Motor neuron (in vitro differentiated cells): Measurements from ENCODE around the gene PREX1. TPM values are rescaled to one million over a fixed set of nuclear protein-coding genes. Genes with fewer than 3 reads are reported as not detected.

Source experiments
- ATAC-seq, 8 experiments: fragments of 200-7000 bp; cut with Tn5 transposase; replicated peaks in 6 of 8; 2 replicates each; pipeline ENCODE4 v1.8.0; 2021; ENCODE audit warnings: mild to moderate bottlenecking in 8 of 8, moderate library complexity in 8 of 8
- H3K27ac ChIP-seq, 2 donors: fragments of 250-450 bp; sonication (Bioruptor Pico); 2 replicates each; pipeline ENCODE4 v1.9.0; 2021; ENCODE audit warnings: antibody characterized with exemption in 2 of 2, mild to moderate bottlenecking in 2 of 2, moderate library complexity in 1 of 2
- H3K4me1 ChIP-seq, 2 donors: fragments of 250-450 bp; sonication (Bioruptor Pico); replicated peaks in 1 of 2; 2 replicates each; pipeline ENCODE4 v1.6.1; 2021; ENCODE audit warnings: antibody characterized with exemption in 2 of 2, mild to moderate bottlenecking in 2 of 2, moderate library complexity in 1 of 2
- H3K4me3 ChIP-seq, 5 donors: fragments of 250-450 bp; sonication (Bioruptor Pico); 2 replicates each; pipeline ENCODE4 v1.9.0; 2021; ENCODE audit warnings: antibody characterized with exemption in 5 of 5, mild to moderate bottlenecking in 5 of 5, moderate library complexity in 4 of 5
- WGBS, 10 experiments: fragments of 450-650 bp; shearing (Covaris generic); methylation state at CpG; one replicate each; pipeline ENCODE4 v1.0.0; 2022; 5-methylcytosine and 5-hydroxymethylcytosine counted together
- in situ Hi-C, 9 experiments: fragments of 400-800 bp; cut with MboI; loops; one replicate each; pipeline ENCODE4 v1.15.0; 2021; ENCODE audit warnings: low sequenced_read_pairs in 9 of 9, low pct_unique_long_range_greater_than_20kb in 2 of 9; ENCODE audit not compliant: unreplicated experiment in 9 of 9
- total RNA-seq, 8 experiments: library from RNA; unstranded; fragments of 300-600 nt; gene quantifications; 2 replicates each; pipeline versions ENCODE4 v1.2.3 to v1.2.4, GENCODE V29; 2022

Gene PREX1
- total RNA-seq, 8 experiments from 2014 or later, result 10.1 to 54.9 (median 27.0) TPM

GRCh38 chr20:48612335-48612734 is 215.5 kb downstream of the PREX1 start:
- in situ Hi-C loops, result loop anchor here (10.0 to 25.0 kb wide), 10 partner anchors 300 to 950 kb away; partner anchors contain the start of gene SULF2 (in 7 of the 9)
- no peak for ATAC-seq
- Histone ChIP-seq H3K4me3 (no peak overlapping the region), H3K27ac (no peak overlapping the region), H3K4me1 (peaks cover 19 to 23% of the 10 kb centered on the region in 2 donors)
- 0 to 76% (median 60%) methylated on average over 1 to 5 of the region's 6 CpGs; no CpG with 5 or more reads in 2 of the 10 experiments for WGBS, 10 experiments

DNA sequence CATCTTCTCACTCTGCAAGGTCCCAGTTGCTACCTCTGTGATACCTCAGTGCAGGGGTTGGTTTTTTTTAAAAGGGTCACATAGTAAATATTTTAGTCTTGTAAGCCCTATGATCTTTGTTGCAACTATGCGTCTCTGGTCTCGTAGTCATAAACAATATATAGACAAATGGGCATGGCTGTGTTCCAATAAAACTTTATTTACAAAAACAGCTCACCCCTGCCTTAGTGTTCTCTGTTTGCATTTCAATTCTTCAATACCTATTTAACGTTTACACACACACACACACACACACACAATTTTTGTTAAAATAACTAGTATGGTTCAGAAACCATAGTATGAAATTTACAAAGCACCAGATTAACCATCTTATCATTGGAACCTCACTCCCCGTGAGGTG is 216.8 kb downstream of the PREX1 start:
- in situ Hi-C loops, result loop anchor here (10.0 to 25.0 kb wide), 10 partner anchors 299 to 949 kb away; partner anchors contain the start of gene SULF2 (in 7 of the 9)
- no peak overlapping the region for H3K4me3 ChIP-seq
- H3K4me1 ChIP-seq, result peaks cover 32 to 34% of the 10 kb centered on the region in 2 donors
- H3K27ac ChIP-seq, result no peak overlapping the region
- ATAC-seq, result no peak
- WGBS, 10 experiments, result 19 to 100% (median 88%) methylated on average over 2 to 4 of the region's 4 CpGs; no CpG with 5 or more reads in 1 of the 10 experiments

DNA sequence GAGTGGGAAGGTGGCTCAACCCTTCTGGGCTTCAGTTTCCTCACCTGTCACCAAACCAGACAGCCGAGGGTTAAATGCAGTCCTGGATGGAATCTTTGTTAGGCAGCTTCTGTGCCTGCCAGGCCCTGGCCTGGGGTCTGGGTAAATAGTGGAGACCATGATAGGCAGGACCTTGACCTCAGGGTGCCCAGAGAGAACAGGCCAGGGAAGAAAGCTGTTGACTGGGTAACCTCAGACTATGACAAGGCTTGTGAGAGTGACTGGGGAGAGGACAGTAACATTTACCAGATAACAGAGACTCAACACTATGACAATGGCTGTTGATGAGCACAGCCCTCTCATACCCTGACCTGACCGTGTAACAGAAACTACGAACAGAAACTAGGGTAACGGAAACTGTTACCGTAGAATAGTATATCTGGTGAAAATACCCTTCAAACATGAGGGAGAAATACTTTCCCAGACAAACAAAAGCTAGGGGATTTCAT is 218.3 kb downstream of the PREX1 start:
- no peak overlapping the region for H3K4me3 ChIP-seq
- ATAC-seq, result peak in 1 of 8 experiments; percentile 15
- peaks cover 32 to 34% of the 10 kb centered on the region in 2 donors for H3K4me1 ChIP-seq
- H3K27ac ChIP-seq, result no peak overlapping the region
- 59 to 100% (median 81%) methylated on average over 1 to 5 of the region's 5 CpGs; no CpG with 5 or more reads in 1 of the 10 experiments for WGBS, 10 experiments
- in situ Hi-C loops, result loop anchor here in 8 of 9 experiments (25.0 kb wide), 8 partner anchors 297 to 947 kb away; partner anchors contain the start of gene SULF2 (in 6 of the 8)

DNA sequence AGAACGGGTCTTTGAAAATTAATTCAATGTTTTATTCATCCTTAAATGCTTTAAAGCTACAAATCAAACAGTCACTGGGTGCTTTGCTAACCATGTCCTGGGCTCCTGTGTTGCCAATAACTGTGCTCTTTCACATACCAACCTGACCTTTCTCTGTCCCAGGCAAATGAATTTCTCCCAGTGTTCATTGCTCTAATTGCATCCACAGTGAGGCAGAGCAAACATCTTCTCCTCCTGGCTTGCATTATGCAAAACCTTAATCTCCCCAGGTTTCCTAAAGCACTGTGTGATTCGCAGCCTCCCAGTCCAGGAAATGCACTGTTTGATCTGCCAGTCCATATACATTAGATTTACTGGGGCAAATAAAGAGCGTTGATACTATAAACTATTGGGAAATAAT is 219.0 kb downstream of the PREX1 start:
- peaks cover 32 to 34% of the 10 kb centered on the region in 2 donors for H3K4me1 ChIP-seq
- no peak overlapping the region for H3K4me3 ChIP-seq
- WGBS, 10 experiments, result 13 to 80% (median 50%) methylated on average over 1 to 3 of the region's 3 CpGs; no CpG with 5 or more reads in 1 of the 10 experiments
- in situ Hi-C loops, result loop anchor here in 8 of 9 experiments (25.0 kb wide), 8 partner anchors 296 to 946 kb away; partner anchors contain the start of gene SULF2 (in 6 of the 8)
- no peak overlapping the region for H3K27ac ChIP-seq
- peak; percentile 56 to 97 (median 72) for ATAC-seq

DNA sequence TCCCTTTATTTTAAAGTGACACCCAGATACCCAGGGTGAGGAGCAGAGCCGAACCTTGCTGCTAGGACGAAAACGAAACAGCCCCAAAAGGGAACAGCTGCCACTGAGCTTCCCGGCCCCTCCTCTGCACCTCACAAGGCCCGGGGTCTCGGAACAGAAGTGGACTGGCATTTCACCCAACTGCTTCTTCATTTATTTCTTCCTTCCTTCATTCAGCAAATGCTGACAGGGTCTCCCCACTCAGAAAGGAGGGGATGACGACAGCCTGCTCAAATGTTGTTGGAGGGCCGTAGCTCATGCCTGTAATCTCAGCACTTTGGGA is 220.3 kb downstream of the PREX1 start:
- 49 to 100% (median 88%) methylated on average over 1 to 6 of the region's 8 CpGs; no CpG with 5 or more reads in 6 of the 10 experiments for WGBS, 10 experiments
- in situ Hi-C loops, result loop anchor here in 8 of 9 experiments (25.0 kb wide), 8 partner anchors 295 to 945 kb away; partner anchors contain the start of gene SULF2 (in 6 of the 8)
- Histone ChIP-seq H3K27ac (no peak overlapping the region), H3K4me1 (peaks cover 32 to 34% of the 10 kb centered on the region in 2 donors), H3K4me3 (no peak overlapping the region)
- ATAC-seq, result no peak

- no peak overlapping the region for H3K27ac ChIP-seq
- peak in 5 of 8 experiments; percentile 12 to 62 (median 28) for ATAC-seq
- no peak overlapping the region for H3K4me3 ChIP-seq
- in situ Hi-C loops, result loop anchor here in 8 of 9 experiments (25.0 kb wide), 8 partner anchors 295 to 945 kb away; partner anchors contain the start of gene SULF2 (in 6 of the 8)
- WGBS, 10 experiments, result 57 to 92% (median 83%) methylated on average over 2 to 6 of the region's 12 CpGs; no CpG with 5 or more reads in 6 of the 10 experiments
- H3K4me1 ChIP-seq, result peaks cover 32 to 34% of the 10 kb centered on the region in 2 donors
Measured at GRCh38 chr20:48606841-48607543, 220.8 kb downstream of the PREX1 start.

GRCh38 chr20:48606172-48606840 is 221.5 kb downstream of the PREX1 start:
- Histone ChIP-seq H3K4me1 (peaks cover 32 to 34% of the 10 kb centered on the region in 2 donors), H3K27ac (no peak overlapping the region), H3K4me3 (no peak overlapping the region)
- 0 to 10% methylated on average over 1 to 2 of the region's 14 CpGs; no CpG with 5 or more reads in 8 of the 10 experiments for WGBS, 10 experiments
- ATAC-seq, result peak in 5 of 8 experiments; percentile 15 to 61 (median 49)
- in situ Hi-C loops, result loop anchor here in 8 of 9 experiments (25.0 kb wide), 8 partner anchors 294 to 944 kb away; partner anchors contain the start of gene SULF2 (in 6 of the 8)

- Histone ChIP-seq H3K4me3 (no peak overlapping the region), H3K27ac (no peak overlapping the region), H3K4me1 (peaks cover 32 to 34% of the 10 kb centered on the region in 2 donors)
- no peak for ATAC-seq
- in situ Hi-C loops, result loop anchor here in 8 of 9 experiments (25.0 kb wide), 8 partner anchors 293 to 943 kb away; partner anchors contain the start of gene SULF2 (in 6 of the 8)
- 0 to 100% (median 47%) methylated on average over 1 to 8 of the region's 17 CpGs; no CpG with 5 or more reads in 6 of the 10 experiments for WGBS, 10 experiments
Measured at GRCh38 chr20:48605364-48606171, 222.2 kb downstream of the PREX1 start.

DNA sequence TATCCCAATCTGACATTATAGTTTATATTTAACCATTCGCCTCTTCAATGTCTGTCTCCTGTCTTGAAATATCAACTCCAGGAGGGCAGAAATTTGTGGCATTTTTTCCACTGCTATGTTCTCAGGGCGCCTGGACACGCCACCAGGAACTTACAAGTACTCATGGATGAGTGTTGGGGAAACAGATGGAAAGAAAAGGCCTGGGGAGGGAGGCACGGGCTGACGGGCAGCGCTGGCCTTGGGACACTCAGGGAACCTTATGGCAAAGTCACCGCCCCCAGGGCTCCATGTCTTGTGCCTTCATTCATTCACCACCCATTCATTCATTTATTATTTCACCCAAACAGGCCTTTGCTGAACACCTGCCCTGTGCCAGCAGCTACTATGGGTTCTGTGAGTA is 222.9 kb downstream of the PREX1 start:
- 45 to 100% (median 97%) methylated on average over 1 to 5 of the region's 7 CpGs; no CpG with 5 or more reads in 2 of the 10 experiments for WGBS, 10 experiments
- H3K4me1 ChIP-seq, result peaks cover 32 to 34% of the 10 kb centered on the region in 2 donors

GRCh38 chr20:48604426-48604825 is 223.4 kb downstream of the PREX1 start:
- no peak for ATAC-seq
- WGBS, 10 experiments, result 25 to 100% (median 87%) methylated on average over 1 to 3 of the region's 9 CpGs; no CpG with 5 or more reads in 5 of the 10 experiments
- H3K27ac ChIP-seq, result no peak overlapping the region
- in situ Hi-C loops, result loop anchor here in 8 of 9 experiments (25.0 kb wide), 8 partner anchors 292 to 942 kb away; partner anchors contain the start of gene SULF2 (in 6 of the 8)
- peaks cover 28 to 31% of the 10 kb centered on the region in 2 donors for H3K4me1 ChIP-seq
- H3K4me3 ChIP-seq, result no peak overlapping the region

More for the DNA sequence above, 222.9 kb downstream of the PREX1 start:
- ATAC-seq, result no peak
- in situ Hi-C loops, result loop anchor here in 8 of 9 experiments (25.0 kb wide), 8 partner anchors 293 to 943 kb away; partner anchors contain the start of gene SULF2 (in 6 of the 8)
- no peak overlapping the region for H3K4me3 ChIP-seq
- no peak overlapping the region for H3K27ac ChIP-seq

- in situ Hi-C loops, result loop anchor here in 8 of 9 experiments (25.0 kb wide), 8 partner anchors 292 to 942 kb away; partner anchors contain the start of gene SULF2 (in 6 of the 8)
- no peak for ATAC-seq
- WGBS, 10 experiments, result 47 to 100% (median 100%) methylated on average over 1 to 3 of the region's 11 CpGs; no CpG with 5 or more reads in 5 of the 10 experiments
Measured at GRCh38 chr20:48603819-48604405, 223.9 kb downstream of the PREX1 start.

More at GRCh38 chr20:48603819-48604405, 223.9 kb downstream of the PREX1 start:
- Histone ChIP-seq H3K4me3 (no peak overlapping the region), H3K27ac (no peak overlapping the region), H3K4me1 (peaks cover 24 to 26% of the 10 kb centered on the region in 2 donors)
